VCaP (cell line): ENCODE measurements around the gene GATA1.

ENCODE experiments used
- H3K27ac ChIP-seq: fragments of 450-650 bp; 2 replicates; pipeline ENCODE4 v1.5.1; 2017
- TF ChIP-seq, protein P1 (sequence below): fragments of 450-650 bp; conservative IDR thresholded peaks from 2 replicates; pipeline ENCODE4 v1.5.1; 2017; ENCODE audit warnings: mild to moderate bottlenecking, moderate library complexity

GATA1 gene

DNA sequence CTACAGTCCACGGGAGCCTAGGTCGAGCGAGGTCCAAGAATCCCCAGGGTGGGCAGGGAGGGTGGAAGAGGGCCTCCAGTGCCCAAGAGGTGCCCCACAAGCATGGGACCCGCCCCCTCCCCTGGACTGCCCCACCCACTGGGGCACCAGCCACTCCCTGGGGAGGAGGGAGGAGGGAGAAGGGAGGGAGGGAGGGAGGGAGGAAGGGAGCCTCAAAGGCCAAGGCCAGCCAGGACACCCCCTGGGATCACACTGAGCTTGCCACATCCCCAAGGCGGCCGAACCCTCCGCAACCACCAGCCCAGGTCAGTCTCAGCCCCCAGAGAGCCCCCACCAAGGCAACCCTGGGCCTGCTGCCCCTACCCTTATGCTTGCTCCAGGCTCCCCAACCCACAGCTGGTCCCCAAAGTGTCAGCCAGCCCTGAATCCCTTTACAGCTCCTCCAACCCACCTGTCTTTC is at the start of gene GATA1:
Gene GATA1, plus strand, starts transcription at position 250 of the 460 bp plus-strand sequence. CDS start 4,520 bp downstream, outside the sequence.
- no peak within 1 kb of the TSS for H3K27ac ChIP-seq
- TF ChIP-seq, protein P1, sequence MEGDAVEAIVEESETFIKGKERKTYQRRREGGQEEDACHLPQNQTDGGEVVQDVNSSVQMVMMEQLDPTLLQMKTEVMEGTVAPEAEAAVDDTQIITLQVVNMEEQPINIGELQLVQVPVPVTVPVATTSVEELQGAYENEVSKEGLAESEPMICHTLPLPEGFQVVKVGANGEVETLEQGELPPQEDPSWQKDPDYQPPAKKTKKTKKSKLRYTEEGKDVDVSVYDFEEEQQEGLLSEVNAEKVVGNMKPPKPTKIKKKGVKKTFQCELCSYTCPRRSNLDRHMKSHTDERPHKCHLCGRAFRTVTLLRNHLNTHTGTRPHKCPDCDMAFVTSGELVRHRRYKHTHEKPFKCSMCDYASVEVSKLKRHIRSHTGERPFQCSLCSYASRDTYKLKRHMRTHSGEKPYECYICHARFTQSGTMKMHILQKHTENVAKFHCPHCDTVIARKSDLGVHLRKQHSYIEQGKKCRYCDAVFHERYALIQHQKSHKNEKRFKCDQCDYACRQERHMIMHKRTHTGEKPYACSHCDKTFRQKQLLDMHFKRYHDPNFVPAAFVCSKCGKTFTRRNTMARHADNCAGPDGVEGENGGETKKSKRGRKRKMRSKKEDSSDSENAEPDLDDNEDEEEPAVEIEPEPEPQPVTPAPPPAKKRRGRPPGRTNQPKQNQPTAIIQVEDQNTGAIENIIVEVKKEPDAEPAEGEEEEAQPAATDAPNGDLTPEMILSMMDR, result no peak

DNA sequence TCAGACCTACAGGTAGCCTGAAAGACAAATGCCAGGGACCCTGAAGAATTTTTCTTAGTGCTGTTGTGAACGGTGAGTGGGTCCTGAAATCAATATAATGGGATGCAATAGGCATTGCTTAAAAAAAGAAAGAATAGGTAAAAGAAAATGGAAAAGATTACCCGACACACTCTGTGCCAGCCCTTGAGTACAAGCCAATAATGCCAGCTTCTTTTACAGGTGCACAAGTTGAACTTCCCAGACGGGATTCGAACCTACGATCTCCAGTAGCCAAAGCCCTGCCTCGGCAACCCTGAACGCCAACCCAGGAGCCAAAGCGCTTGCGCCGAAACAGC is 49.5 kb upstream of the GATA1 start:
- TF ChIP-seq, protein P1, result no peak
- peak overlapping the region; percentile 69; the same call in 1 of the 2 replicates for H3K27ac ChIP-seq

DNA sequence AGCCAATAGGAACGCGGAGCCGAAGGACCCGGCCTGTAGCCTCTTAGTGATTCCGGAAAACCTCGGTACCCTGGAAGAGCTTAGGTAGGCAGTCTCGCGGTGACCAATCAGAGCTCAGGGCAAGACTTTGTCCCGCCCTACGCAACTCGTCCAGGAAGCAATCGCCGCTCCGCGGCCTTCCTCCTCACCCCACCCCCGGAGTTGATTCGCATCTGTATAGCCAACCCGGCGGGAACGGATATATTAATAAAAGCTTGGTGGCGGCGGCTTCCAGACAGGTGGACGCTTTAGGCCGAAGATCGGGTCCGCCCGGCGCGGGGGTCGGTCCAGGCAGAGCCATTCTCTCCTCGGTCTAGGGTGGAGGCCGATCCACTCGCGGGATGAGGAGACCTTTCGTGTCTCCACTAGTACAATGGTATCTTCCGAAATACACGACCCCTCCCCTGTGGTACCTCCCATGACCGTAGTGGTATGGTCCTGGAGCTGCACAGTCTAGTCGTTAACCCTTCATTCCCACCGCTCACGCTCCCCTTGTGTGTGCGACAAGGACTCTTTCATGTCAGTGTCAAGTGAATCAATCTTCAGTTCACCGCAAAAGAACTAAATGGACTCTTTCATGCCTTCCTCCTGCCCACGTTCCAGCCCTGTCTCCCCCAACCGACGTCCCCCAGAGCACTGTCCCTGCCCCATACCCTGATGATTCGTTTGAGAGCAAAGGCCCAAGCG is 49.0 kb upstream of the GATA1 start:
- H3K27ac ChIP-seq, result peak overlapping the region; percentile 69
- TF ChIP-seq, protein P1, result no peak

DNA sequence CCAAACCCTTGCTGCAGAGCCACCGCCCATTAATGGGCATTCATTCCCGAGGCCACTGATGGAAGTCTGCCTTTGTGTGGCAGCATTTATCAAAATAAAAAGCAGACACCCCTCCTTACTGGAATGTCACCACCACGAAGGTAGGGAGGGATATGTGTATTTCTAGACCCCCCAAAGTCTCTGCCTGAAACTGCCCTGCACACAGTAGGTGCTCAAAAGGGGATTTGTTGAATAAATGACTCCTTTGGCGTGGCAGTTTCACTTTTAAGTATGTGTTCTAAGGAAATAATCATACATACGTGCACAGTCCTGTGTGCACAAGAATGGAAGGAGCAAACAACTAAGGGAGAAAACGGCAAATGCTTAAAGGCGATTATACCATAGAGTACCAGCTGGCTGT is 48.5 kb upstream of the GATA1 start:
- peak overlapping the region; percentile 69 for H3K27ac ChIP-seq

DNA sequence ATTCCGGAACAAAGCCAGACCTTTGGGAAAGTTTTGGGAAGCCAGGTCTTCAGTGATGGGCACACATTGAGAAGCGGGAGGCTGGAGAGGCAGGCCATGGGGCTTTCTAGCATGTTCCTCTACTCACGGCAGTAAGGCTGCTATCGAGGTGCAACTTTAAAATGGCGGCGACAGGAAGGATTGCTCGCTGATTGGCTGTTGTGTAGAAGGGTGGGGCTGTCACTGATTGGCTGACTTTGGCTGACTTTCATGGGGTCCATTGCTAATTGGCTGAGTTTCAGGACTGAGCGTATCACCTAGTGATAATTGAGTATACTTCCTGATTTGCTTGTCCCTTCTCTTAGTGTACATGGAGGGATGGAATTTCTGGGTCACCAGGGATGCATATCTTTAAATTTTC is 44.6 kb upstream of the GATA1 start:
- H3K27ac ChIP-seq, result no peak overlapping the region
- TF ChIP-seq, protein P1, result no peak

More for the DNA sequence above, 48.5 kb upstream of the GATA1 start:
- TF ChIP-seq, protein P1, result no peak

DNA sequence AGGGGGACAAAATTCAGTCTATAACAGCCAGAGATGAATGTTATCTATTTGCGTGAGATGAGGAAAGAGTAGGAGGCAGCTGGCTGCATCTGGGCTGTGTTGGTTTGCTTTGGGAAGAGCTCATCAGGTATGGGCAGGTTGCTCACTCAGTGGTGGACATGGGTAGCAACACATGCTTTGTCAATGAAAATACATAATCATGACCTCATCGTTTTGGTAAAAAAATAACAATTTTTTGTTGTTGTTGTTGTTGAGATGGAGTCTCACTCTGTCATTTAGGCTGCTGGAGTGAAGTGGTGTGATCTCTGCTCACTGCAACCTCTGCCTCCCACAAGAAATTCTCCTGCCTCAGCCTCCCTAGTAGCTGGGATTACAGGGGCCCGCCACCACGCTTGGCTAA is 41.2 kb upstream of the GATA1 start:
- TF ChIP-seq, protein P1, result no peak
- H3K27ac ChIP-seq, result no peak overlapping the region

DNA sequence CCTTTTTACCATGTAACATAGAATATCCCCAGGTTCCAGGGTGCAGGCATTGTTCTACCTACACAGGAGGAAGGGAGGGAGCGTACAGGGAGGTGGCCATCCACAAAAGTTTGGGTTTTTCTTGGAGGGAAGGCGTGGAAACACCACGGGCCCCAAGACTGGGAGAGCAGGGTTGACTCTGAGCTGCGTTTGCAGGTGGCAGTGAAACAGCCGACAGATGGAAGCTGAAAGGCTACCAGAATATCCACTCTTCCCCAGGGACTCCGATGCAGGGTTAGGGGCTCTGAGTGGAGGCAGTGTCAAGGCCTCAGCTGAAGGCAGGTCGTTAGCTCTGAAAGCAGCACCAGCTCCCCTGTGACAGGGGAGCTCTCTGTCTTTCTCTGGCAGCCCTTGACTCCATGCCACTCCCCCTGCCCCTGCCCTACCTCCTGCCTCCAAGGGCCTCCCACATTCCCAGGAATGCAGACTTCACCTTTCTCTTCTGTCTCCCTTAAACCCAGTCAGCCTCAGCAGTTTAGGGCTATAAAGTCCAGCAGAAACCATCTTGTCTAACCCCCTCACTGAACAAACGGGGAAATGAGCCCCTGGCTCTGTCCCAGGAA is 38.9 kb upstream of the GATA1 start:
- H3K27ac ChIP-seq, result no peak overlapping the region
- TF ChIP-seq, protein P1, result no peak
